CD4-positive, alpha-beta T cell (primary cell): ENCODE results near the gene ZNF415. TPM values are rescaled to one million over a fixed set of nuclear protein-coding genes. Genes with fewer than 3 reads are reported as not detected.
"Not testable (repeated sequence)": the region's sequence is repeated elsewhere in the genome, so short reads cannot be mapped to it uniquely, and the experiment has no call there.

Experiments
- ATAC-seq: fragments of 200-7000 bp; cut with Tn5 transposase; one replicate; pipeline ENCODE4 v1.10.0; 2022; ENCODE audit warnings: mild to moderate bottlenecking; ENCODE audit not compliant: poor library complexity
- CTCF ChIA-PET: fragments of 350-600 bp; sonication (Branson Sonifier 250); formaldehyde crosslinking; loops from one replicate; lab custom pipeline; 2021; ENCODE audit warnings: antibody characterized with exemption, inconsistent platforms; lab: Charles Lee
- POLR2A ChIA-PET: fragments of 350-600 bp; sonication (Branson Sonifier 250); formaldehyde crosslinking; loops from one replicate; lab custom pipeline; 2021; ENCODE audit warnings: antibody characterized with exemption, inconsistent platforms; lab: Charles Lee
- DNase-seq, 14 experiments: peaks; one replicate each; pipeline ENCODE4 v3.0.0-alpha.2; 2013 to 2020; ENCODE audit warnings: mixed read lengths in 2 of 14
- H3K27ac ChIP-seq, 2 donors: one replicate each; pipeline versions ENCODE4 v1.5.1 to v1.7.0; 2013; ENCODE audit warnings: low read length in 2 of 2, low read depth in 1 of 2, mild to moderate bottlenecking in 1 of 2
- H3K27me3 ChIP-seq, 2 experiments: 1 replicate in 1 of 2; 2 replicates in 1 of 2; pipeline versions ENCODE4 v1.6.1 to v1.7.0; 2013; ENCODE audit warnings: low read length in 2 of 2, control low read depth in 1 of 2, mild to moderate bottlenecking in 1 of 2, moderate library complexity in 1 of 2; ENCODE audit not compliant: insufficient read depth in 2 of 2, control insufficient read depth in 1 of 2
- H3K36me3 ChIP-seq: one replicate; pipeline ENCODE4 v1.6.1; 2013; ENCODE audit warnings: low read length, control low read depth; ENCODE audit not compliant: insufficient read depth
- H3K4me1 ChIP-seq: one replicate; pipeline ENCODE4 v1.6.1; 2013; ENCODE audit warnings: low read length, control low read depth; ENCODE audit not compliant: insufficient read depth
- H3K4me3 ChIP-seq: one replicate; pipeline ENCODE4 v1.5.1; 2013; ENCODE audit warnings: mild to moderate bottlenecking, low read length, moderate library complexity
- H3K9me3 ChIP-seq, 2 experiments: 1 replicate in 1 of 2; 2 replicates in 1 of 2; pipeline versions ENCODE4 v1.6.1 to v1.7.0; 2013; ENCODE audit warnings: low read length in 2 of 2, mild to moderate bottlenecking in 2 of 2, control low read depth in 1 of 2, moderate library complexity in 1 of 2; ENCODE audit not compliant: control insufficient read depth in 1 of 2, insufficient read depth in 1 of 2
- H3K27ac Mint-ChIP-seq: one replicate; pipeline ENCODE4 v1.8.0; 2020; ENCODE audit warnings: mixed read lengths
- H3K27me3 Mint-ChIP-seq: one replicate; pipeline ENCODE4 v1.8.0; 2021; ENCODE audit warnings: mixed read lengths
- H3K36me3 Mint-ChIP-seq: one replicate; pipeline ENCODE4 v1.8.0; 2021; ENCODE audit warnings: low read depth, mixed read lengths
- H3K4me1 Mint-ChIP-seq: one replicate; pipeline ENCODE4 v1.8.0; 2021; ENCODE audit warnings: low read depth, mixed read lengths
- H3K4me3 Mint-ChIP-seq: one replicate; pipeline ENCODE4 v1.8.0; 2020; ENCODE audit warnings: mild to moderate bottlenecking, mixed read lengths
- H3K9me3 Mint-ChIP-seq: one replicate; pipeline ENCODE4 v1.8.0; 2020; ENCODE audit warnings: mixed read lengths
- CTCF ChIP-seq: fragments of 200-600 bp; IDR thresholded peaks from one replicate; pipeline ENCODE4 v1.8.0; 2022; ENCODE audit warnings: antibody characterized with exemption, mild to moderate bottlenecking
- intact Hi-C, 2 experiments: fragments of 100-400 bp; cut with DNase I in 1 of 2; cut with micrococcal nuclease in 1 of 2; formaldehyde crosslinking; loops; one replicate each; pipeline versions ENCODE4 v1.15.1 to v1.9.0; 2023 to 2025; cut with DNase I, micrococcal nuclease
- total RNA-seq, 174 experiments: library from RNA in 2 of 174; stranded (reverse) in 2 of 174; gene quantifications; one replicate each; pipeline ENCODE4 v1.2.3 and lab custom pipeline; 2021 to 2026

The ZNF415 gene
- total RNA-seq, 2 experiments from 2014 or later = 1.2 to 1.7 TPM

- H3K27ac ChIP-seq, H3K27me3 Mint-ChIP-seq, POLR2A ChIA-PET, CTCF ChIA-PET, H3K9me3 Mint-ChIP-seq, H3K27ac Mint-ChIP-seq, ATAC-seq, H3K27me3 ChIP-seq, intact Hi-C loops, H3K4me3 ChIP-seq, DNase-seq: not testable (repeated sequence)
- Histone ChIP-seq H3K4me1 (peaks cover 12% of the 10 kb centered on the region), H3K9me3 (peaks cover 0 to 29% of the 10 kb centered on the region in 2 experiments), H3K36me3 (peaks cover 32% of the 10 kb centered on the region)
- peaks cover 74% of the 10 kb centered on the region for H3K36me3 Mint-ChIP-seq
- peaks cover 42% of the 10 kb centered on the region for H3K4me1 Mint-ChIP-seq
- H3K4me3 Mint-ChIP-seq = peak overlapping the region; percentile 37
Observed at GRCh38 chr19:53096982-53097690, 35.6 kb downstream of the ZNF415 start.

- Histone ChIP-seq H3K36me3 (peaks cover 33% of the 10 kb centered on the region), H3K9me3 (peaks cover 0 to 31% of the 10 kb centered on the region in 2 experiments)
- POLR2A ChIA-PET, ATAC-seq, intact Hi-C loops, H3K4me3 Mint-ChIP-seq, H3K27me3 Mint-ChIP-seq, H3K27ac ChIP-seq, H3K4me3 ChIP-seq, H3K27ac Mint-ChIP-seq, DNase-seq, H3K27me3 ChIP-seq, H3K9me3 Mint-ChIP-seq, CTCF ChIA-PET, H3K4me1 ChIP-seq: not testable (repeated sequence)
- Mint-ChIP-seq H3K4me1 (peaks cover 37% of the 10 kb centered on the region), H3K36me3 (peaks cover 73% of the 10 kb centered on the region)
Observed at GRCh38 chr19:53096579-53096978, 36.1 kb downstream of the ZNF415 start.

GRCh38 chr19:53094754-53095575 lies 37.7 kb downstream of the ZNF415 start:
- intact Hi-C loops = no loop called here
- ChIA-PET CTCF (interaction anchor here (0.6 kb wide), 1 partner anchor 102 kb away, joined by 5 read pairs; no protein-coding TSS in a partner anchor), POLR2A (interaction anchor here (1.1 kb wide), 1 partner anchor 9 kb away, joined by 3 read pairs; no protein-coding TSS in a partner anchor)
- Mint-ChIP-seq H3K4me1 (peaks cover 31% of the 10 kb centered on the region), H3K27ac (no peak overlapping the region), H3K36me3 (peaks cover 84% of the 10 kb centered on the region), H3K9me3 (peaks cover 3% of the 10 kb centered on the region), H3K4me3 (no peak overlapping the region), H3K27me3 (no peaks in the 10 kb centered on the region)
- DNase-seq = no peak
- Histone ChIP-seq H3K9me3 (peaks cover 0 to 32% of the 10 kb centered on the region in 2 experiments), H3K4me3 (no peak overlapping the region), H3K27ac (no peak overlapping the region), H3K36me3 (peaks cover 48% of the 10 kb centered on the region), H3K27me3 (no peaks in the 10 kb centered on the region), H3K4me1 (peaks cover 4% of the 10 kb centered on the region)
- ATAC-seq = no peak
- TF ChIP-seq CTCF = no peak

- Histone ChIP-seq H3K36me3 (peaks cover 53% of the 10 kb centered on the region), H3K4me3 (no peak overlapping the region), H3K27ac (no peak overlapping the region), H3K4me1 (peaks cover 2% of the 10 kb centered on the region), H3K9me3 (peaks cover 0 to 18% of the 10 kb centered on the region in 2 experiments), H3K27me3 (no peaks in the 10 kb centered on the region)
- H3K9me3 Mint-ChIP-seq = no peaks in the 10 kb centered on the region
- intact Hi-C loops = no loop called here
- no peak overlapping the region for H3K4me3 Mint-ChIP-seq
- peaks cover 86% of the 10 kb centered on the region for H3K36me3 Mint-ChIP-seq
- no peak overlapping the region for H3K27ac Mint-ChIP-seq
- peaks cover 10% of the 10 kb centered on the region for H3K4me1 Mint-ChIP-seq
- TF ChIP-seq CTCF = no peak
- CTCF ChIA-PET = no interaction called here
- DNase-seq = no peak
- ATAC-seq = no peak
- POLR2A ChIA-PET = no interaction called here
- no peaks in the 10 kb centered on the region for H3K27me3 Mint-ChIP-seq
Observed at GRCh38 chr19:53092723-53093122, 40.0 kb downstream of the ZNF415 start.
